GM06990 (cell line): ENCODE data around the gene ABCD2.
"Not testable (repeated sequence)": the region's sequence is repeated elsewhere in the genome, so short reads cannot be mapped to it uniquely, and the experiment has no call there.

Source experiments
- DNase-seq: peaks from one replicate; pipeline ENCODE4 v3.0.0-alpha.2; 2011; ENCODE audit not compliant: insufficient read length; ENCODE audit errors: extremely low read depth
- H3K27me3 ChIP-seq: replicated peaks from 2 replicates; pipeline ENCODE4 v1.6.0; 2011; ENCODE audit warnings: low read length; ENCODE audit not compliant: control insufficient read depth, insufficient read depth
- H3K36me3 ChIP-seq: 2 replicates; pipeline ENCODE4 v1.5.1; 2011; ENCODE audit warnings: low read length; ENCODE audit not compliant: control insufficient read depth, insufficient read depth
- H3K4me3 ChIP-seq: replicated peaks from 2 replicates; pipeline ENCODE4 v1.5.1; 2011; ENCODE audit warnings: low read depth, mild to moderate bottlenecking, control low read depth, low read length
- TF ChIP-seq, protein P1 (sequence below): IDR thresholded peaks from 2 replicates; pipeline ENCODE4 v1.5.1; 2011; ENCODE audit warnings: low read length, control low read depth, mild to moderate bottlenecking, inconsistent platforms; ENCODE audit not compliant: insufficient read depth, poor library complexity, severe bottlenecking

Gene ABCD2

DNA sequence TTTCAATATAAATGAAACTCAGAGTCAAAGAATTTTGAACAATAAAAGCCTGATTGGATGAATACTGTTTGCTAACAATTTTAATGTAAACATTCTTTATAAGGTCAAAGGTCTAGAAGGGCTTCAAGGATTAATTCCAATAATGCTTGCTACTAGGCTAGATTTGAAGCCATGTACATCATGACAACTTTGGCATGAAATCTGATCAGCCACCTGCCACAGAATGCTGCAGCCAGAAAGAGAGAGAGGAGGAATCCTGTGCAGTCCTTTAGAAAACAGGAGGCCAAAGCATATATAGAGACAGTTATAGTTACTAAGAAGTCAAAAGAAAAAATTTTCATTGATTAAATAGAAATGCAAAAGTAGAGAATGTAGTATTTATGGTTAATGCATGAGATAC is 47.1 kb downstream of the ABCD2 start:
- Histone ChIP-seq H3K4me3 (no peak overlapping the region), H3K27me3 (no peaks in the 10 kb centered on the region), H3K36me3 (no peaks in the 10 kb centered on the region; the same call in none of the 2 replicates)
- TF ChIP-seq, protein P1, sequence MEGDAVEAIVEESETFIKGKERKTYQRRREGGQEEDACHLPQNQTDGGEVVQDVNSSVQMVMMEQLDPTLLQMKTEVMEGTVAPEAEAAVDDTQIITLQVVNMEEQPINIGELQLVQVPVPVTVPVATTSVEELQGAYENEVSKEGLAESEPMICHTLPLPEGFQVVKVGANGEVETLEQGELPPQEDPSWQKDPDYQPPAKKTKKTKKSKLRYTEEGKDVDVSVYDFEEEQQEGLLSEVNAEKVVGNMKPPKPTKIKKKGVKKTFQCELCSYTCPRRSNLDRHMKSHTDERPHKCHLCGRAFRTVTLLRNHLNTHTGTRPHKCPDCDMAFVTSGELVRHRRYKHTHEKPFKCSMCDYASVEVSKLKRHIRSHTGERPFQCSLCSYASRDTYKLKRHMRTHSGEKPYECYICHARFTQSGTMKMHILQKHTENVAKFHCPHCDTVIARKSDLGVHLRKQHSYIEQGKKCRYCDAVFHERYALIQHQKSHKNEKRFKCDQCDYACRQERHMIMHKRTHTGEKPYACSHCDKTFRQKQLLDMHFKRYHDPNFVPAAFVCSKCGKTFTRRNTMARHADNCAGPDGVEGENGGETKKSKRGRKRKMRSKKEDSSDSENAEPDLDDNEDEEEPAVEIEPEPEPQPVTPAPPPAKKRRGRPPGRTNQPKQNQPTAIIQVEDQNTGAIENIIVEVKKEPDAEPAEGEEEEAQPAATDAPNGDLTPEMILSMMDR: no peak
- no peak for DNase-seq

- no peak for DNase-seq
- H3K36me3 ChIP-seq: no peaks in the 10 kb centered on the region; the same call in none of the 2 replicates
- H3K4me3 ChIP-seq: no peak overlapping the region
- TF ChIP-seq, protein P1: no peak
- H3K27me3 ChIP-seq: no peaks in the 10 kb centered on the region
These were observed 48.3 kb downstream of the ABCD2 start for GRCh38 chr12:39571351-39571750.

DNA sequence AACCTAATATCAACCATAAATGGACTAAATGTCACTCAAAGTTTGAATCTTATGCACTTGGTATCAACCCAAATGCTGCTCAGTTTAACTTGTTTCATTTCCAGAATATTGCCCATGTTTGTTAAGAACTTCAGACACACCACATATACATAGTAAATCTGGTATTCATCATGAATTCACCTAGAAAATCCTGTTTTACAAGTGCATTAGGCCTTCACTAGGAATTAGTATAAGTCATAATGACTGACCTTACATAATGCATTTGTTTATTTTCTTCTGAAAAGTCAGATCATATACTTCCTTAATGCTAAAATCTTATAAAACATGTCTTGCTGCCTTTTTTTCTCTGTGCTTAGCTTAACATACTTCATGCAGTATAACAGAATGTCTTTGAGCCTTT is 66.1 kb downstream of the ABCD2 start:
- TF ChIP-seq, protein P1: no peak
- H3K36me3 ChIP-seq: no peaks in the 10 kb centered on the region
- H3K27me3 ChIP-seq: no peaks in the 10 kb centered on the region
- no peak overlapping the region for H3K4me3 ChIP-seq
- DNase-seq: no peak

DNA sequence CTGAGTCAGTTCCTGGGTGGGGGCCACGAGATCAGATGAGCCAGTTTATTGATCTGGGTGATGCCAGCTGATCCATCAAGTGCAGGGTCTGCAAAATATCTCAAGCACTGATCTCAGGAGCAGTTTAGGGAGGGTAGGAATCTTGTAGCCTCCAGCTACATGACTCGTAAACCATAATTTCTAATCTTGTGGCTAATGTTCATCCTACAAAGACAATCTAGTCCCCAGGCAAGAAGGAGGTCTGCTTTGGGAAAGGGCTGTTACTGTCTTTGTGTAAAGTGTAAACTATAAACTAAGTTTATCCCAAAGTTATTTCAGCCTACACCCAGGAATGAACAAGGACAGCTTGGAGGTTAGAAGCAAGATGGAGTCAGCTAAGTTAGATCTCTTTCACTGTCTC is 75.4 kb downstream of the ABCD2 start:
- not testable (repeated sequence) for H3K27me3 ChIP-seq, DNase-seq, H3K36me3 ChIP-seq, H3K4me3 ChIP-seq

DNA sequence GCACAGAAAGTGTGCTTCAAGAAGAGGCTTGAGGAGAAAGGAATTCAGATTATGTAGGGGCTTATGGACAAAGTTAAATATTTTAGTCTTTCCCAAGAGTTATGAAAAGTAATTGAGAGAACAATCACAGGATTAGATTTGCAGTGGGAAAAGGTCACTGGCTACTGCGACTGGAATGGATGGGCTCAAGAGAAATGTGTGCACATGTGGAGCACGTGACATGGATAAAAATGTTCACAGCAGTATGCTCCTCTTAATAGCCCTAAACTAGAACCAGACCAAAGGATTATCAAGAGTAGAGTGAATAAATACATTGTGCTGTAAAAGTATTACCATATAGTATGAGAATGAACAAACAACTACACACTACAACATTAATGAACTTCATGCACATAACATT is 78.1 kb downstream of the ABCD2 start:
- DNase-seq: no peak
- TF ChIP-seq, protein P1: no peak
- Histone ChIP-seq H3K36me3 (no peaks in the 10 kb centered on the region), H3K27me3 (no peaks in the 10 kb centered on the region), H3K4me3 (no peak overlapping the region)

DNA sequence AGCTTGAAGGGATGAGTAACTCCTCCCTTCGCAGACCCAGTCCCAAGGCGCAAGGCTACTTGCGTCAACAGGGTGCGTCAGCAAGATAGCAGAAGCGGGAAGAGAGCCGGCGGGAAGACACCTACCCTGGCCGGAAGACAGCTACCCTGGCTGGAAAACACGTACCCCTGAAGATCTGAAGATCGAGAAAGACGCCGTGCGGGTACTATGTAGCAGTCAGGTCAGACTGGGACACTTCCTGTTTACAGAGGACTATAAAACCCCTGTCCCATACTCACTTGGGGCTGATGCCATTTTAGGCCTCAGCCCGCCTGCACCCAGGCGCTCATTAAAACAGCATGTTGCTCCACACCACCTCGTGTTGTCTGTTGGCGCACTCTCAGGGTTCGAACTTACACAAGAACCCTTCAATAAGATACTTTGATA is 80.9 kb downstream of the ABCD2 start:
- Histone ChIP-seq H3K27me3 (no peaks in the 10 kb centered on the region), H3K4me3 (no peak overlapping the region), H3K36me3 (no peaks in the 10 kb centered on the region)
- TF ChIP-seq, protein P1: no peak
- no peak for DNase-seq
